Sigmoid colon (tissue), 4 donors: ENCODE data around the gene BDKRB2.

ENCODE experiments used
- CTCF ChIP-seq, 4 experiments: fragments of 450-650 bp in 3 of 4; fragments of 200-600 bp in 1 of 4; IDR thresholded peaks; one replicate each; pipeline ENCODE4 v1.5.1; 2016 to 2019; ENCODE audit warnings: antibody characterized with exemption in 4 of 4, mild to moderate bottlenecking in 3 of 4, moderate library complexity in 2 of 4
- POLR2A ChIP-seq, 2 donors: fragments of 450-650 bp; IDR thresholded peaks; one replicate each; pipeline ENCODE4 v1.6.1; 2016; ENCODE audit warnings: antibody characterized with exemption in 2 of 2, mild to moderate bottlenecking in 2 of 2, moderate library complexity in 2 of 2
- POLR2AphosphoS5 ChIP-seq, 4 donors: sonication (generic); formaldehyde crosslinking; IDR thresholded peaks; one replicate each; pipeline ENCODE4 v1.6.1; 2017; ENCODE audit warnings: antibody characterized with exemption in 4 of 4

GRCh38 chr14:96207686-96208085, 3.0 kb downstream of the BDKRB2 start:
- TF ChIP-seq CTCF (IDR thresholded peaks at IDR 0.05) (no peak), POLR2AphosphoS5 (IDR thresholded peaks at IDR 0.05) (no peak), POLR2A (IDR thresholded peaks at IDR 0.05) (no peak)
